ENCODE results near the gene MEF2A.

MEF2A gene

DNA sequence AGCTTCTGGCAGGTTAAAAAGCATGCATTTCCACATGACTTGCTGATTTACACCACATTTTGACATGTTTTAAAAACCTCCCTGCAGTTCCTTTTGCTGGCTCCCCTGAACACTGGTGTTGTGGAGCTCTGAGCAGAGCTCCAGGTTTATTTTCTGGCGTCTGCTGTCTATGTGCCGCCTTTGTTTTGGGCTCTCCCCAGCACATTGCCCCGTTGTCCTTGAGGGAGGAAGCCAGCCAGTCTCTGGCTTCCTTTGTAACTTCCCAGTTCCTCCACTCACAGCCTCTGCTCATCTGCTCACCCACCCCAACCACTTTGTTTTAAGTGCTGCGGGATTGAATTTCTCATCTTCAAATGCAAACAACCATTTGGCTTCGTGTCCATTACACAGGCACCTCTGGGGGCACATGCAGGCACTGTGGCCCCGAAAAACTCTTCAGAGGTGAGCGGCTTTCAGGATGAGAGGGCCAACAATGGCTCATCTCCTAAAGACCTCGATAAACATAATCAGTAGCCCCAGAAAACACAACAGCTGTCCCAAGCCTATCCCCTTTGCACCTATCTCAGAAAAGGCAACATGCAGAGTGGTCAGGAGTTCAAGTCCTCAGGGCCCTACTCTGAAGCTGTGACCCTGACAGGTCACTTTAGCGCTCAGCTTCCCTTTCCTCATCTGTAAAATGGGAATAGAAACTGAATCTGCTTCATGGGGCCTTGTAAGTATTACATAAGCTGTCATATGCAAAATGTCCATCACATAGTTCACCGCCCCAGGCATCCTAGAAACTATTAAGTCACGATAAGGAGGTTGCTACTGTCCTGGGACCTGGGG, 1.3 kb upstream of the MEF2A start:
- TF ChIP-seq, protein P1, sequence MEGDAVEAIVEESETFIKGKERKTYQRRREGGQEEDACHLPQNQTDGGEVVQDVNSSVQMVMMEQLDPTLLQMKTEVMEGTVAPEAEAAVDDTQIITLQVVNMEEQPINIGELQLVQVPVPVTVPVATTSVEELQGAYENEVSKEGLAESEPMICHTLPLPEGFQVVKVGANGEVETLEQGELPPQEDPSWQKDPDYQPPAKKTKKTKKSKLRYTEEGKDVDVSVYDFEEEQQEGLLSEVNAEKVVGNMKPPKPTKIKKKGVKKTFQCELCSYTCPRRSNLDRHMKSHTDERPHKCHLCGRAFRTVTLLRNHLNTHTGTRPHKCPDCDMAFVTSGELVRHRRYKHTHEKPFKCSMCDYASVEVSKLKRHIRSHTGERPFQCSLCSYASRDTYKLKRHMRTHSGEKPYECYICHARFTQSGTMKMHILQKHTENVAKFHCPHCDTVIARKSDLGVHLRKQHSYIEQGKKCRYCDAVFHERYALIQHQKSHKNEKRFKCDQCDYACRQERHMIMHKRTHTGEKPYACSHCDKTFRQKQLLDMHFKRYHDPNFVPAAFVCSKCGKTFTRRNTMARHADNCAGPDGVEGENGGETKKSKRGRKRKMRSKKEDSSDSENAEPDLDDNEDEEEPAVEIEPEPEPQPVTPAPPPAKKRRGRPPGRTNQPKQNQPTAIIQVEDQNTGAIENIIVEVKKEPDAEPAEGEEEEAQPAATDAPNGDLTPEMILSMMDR (conservative IDR thresholded peaks at IDR 0.05): no peak
- TF ChIP-seq ZFX (IDR thresholded peaks at IDR 0.05): no peak
- peak overlapping the region; percentile 80 for H3K27ac ChIP-seq

DNA sequence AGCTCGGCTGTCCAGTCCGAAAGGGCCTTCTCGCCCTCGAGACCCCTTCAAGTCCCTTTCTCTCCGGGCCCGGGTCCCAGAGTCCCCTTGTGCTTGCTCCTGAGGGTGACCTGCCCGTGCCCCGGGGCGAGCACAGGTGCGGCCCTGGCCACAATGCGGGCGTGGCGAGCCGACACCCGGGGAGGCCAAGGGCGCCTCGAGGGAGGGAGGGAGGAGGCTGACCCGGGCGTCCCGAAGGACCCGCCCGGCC, 810 bp upstream of the MEF2A start:
- peak overlapping the region; percentile 80 for H3K27ac ChIP-seq
- TF ChIP-seq, protein P1 (conservative IDR thresholded peaks at IDR 0.05): no peak
- no peak for TF ChIP-seq ZFX (IDR thresholded peaks at IDR 0.05)

DNA sequence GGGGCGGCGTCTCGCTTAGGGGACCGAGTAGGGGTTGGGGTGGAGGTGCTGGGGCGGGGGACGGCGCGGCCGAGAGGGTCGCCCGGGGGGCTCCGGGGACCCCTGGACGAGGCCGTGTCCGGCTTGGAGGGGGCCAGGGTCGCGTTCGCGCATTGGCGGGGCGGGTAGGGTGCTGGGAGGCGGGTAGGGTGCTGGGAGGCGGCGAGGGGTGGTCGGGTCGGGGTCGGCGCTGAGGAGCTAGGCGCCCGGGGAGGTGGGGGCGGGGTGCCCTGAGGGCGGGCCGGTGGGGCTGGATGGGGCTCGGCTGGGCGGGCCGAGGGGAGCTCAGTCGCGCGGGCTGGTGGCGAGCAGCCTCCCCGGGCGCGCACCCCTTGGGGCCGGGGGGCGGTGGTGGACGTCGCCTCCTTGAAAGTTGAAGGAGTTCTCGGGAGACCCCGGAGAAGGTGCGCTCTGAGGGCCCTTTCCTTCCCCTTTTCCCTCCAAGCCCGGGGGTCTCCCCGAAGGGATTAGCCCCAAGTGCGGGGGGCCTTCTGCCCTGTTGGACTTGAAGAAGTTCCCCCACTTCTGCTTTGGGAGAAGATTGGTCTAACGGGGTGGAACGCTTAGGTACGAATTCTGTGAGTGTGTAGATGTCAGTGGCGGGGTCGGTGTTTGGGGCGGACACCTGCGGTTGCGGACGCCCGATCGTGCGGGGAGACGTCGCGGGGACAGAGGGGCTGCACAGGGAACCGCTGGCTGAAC, 543 bp downstream of the MEF2A start:
- peak overlapping the region; percentile 80 for H3K27ac ChIP-seq
- no peak for TF ChIP-seq ZFX (IDR thresholded peaks at IDR 0.05)
- TF ChIP-seq, protein P1 (conservative IDR thresholded peaks at IDR 0.05): no peak

DNA sequence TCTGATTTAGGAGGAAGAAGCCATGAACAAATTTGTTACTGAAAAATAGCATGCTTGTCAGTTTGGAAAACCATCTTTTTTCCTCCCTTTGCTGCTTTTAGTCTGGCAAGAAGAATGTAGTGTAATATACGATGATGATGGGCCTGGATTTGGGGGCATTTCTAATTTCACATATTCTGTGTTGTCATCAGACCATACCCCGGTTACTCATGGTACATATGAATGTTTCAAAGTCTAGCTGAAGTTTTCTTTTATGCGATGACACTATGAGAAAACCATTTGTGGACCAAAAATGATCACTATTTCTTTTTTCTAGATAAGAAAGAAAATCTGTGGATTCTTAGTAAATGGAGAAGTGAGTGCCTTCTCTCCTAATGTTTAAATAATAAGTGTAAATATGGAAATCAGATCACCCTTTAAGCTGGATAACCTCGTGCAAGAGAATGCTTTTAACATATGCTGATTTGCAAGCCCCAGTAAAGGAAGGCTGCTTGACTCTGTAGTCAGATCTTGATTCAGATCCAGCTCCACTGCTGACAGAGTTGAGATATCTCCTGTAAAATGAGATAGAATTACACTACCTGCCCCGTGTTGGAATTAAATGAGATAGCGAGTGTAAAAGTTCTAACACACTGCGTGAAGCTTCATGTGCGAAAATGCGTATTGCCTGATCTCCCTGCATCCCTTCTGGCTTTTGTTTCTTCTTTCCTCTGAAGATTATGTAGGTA, 3.0 kb downstream of the MEF2A start:
- TF ChIP-seq, protein P1 (conservative IDR thresholded peaks at IDR 0.05): no peak
- TF ChIP-seq ZFX (IDR thresholded peaks at IDR 0.05): no peak

DNA sequence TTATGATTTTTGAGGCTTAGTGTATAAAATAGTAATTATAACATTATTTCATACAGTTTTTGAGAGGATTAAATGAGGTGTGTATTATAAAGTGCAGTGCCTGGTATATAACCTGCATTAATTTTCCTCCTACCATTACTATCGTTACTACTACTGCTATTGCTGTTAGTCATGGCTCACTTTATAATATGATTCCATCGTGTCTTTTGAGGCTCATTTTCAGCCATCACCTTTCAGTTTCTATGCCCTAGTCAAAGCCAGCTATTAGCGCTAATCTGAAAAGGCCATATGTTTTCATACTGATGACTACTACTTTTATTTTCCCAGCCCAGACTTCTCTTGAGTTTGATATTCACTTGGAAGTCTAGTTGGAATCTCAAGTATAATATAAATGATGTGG, 5.5 kb downstream of the MEF2A start:
- TF ChIP-seq, protein P1 (conservative IDR thresholded peaks at IDR 0.05): no peak
- TF ChIP-seq ZFX (IDR thresholded peaks at IDR 0.05): no peak
- no peak overlapping the region for H3K27ac ChIP-seq

More for the DNA sequence above, 3.0 kb downstream of the MEF2A start:
- H3K27ac ChIP-seq: no peak overlapping the region

DNA sequence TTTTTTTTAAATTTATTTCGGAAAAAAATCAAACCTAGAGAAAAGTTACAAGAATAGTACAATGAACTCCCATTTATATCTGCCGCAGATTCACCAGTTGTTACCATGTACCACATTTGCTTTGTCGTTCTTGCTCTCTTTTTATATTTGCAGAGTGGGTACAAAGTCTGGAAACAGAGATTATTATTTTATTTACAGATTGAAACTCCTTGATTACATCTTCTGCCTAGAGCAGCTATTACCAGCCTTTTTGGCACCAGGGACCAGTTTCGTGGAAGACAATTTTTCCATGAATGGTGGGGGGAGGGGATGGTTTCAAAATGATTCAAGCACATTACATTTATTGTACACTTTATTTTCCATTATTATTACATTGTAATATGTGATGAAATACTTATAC, 8.3 kb downstream of the MEF2A start:
- no peak overlapping the region for H3K27ac ChIP-seq
- TF ChIP-seq, protein P1 (conservative IDR thresholded peaks at IDR 0.05): no peak
- TF ChIP-seq ZFX (IDR thresholded peaks at IDR 0.05): no peak

DNA sequence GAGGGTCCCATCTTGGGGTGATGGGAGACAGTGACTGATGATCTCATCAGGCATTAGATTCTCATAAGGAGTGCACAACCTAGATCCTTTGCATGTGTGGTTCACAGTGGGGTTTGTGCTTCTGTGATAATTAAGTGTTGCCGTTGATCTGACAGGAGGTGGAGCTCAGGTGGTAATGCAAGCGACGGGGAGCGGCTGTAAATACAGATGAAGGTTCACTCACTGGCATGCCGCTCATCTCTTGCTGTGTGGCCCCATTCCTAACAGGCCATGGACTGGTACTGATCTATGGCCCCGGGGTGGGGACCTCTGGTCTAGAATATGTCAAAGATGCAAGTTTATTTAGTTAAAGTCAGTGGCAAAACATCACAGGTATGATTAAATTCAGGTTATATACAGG, 8.7 kb downstream of the MEF2A start:
- H3K27ac ChIP-seq: no peak overlapping the region
- TF ChIP-seq, protein P1 (conservative IDR thresholded peaks at IDR 0.05): no peak
- TF ChIP-seq ZFX (IDR thresholded peaks at IDR 0.05): no peak

Data from C4-2B (cell line).